HL-60 (cell line): ENCODE results near the gene RNF151.

Experiments
- CTCF ChIP-seq: IDR thresholded peaks from one replicate; pipeline ENCODE4 v1.5.1; 2011; ENCODE audit warnings: low read length, control low read depth, inconsistent platforms; ENCODE audit not compliant: insufficient read depth
- REST ChIP-seq: IDR thresholded peaks from 2 replicates; pipeline ENCODE4 v1.6.1; 2012; ENCODE audit warnings: low read depth; ENCODE audit not compliant: insufficient replicate concordance

DNA sequence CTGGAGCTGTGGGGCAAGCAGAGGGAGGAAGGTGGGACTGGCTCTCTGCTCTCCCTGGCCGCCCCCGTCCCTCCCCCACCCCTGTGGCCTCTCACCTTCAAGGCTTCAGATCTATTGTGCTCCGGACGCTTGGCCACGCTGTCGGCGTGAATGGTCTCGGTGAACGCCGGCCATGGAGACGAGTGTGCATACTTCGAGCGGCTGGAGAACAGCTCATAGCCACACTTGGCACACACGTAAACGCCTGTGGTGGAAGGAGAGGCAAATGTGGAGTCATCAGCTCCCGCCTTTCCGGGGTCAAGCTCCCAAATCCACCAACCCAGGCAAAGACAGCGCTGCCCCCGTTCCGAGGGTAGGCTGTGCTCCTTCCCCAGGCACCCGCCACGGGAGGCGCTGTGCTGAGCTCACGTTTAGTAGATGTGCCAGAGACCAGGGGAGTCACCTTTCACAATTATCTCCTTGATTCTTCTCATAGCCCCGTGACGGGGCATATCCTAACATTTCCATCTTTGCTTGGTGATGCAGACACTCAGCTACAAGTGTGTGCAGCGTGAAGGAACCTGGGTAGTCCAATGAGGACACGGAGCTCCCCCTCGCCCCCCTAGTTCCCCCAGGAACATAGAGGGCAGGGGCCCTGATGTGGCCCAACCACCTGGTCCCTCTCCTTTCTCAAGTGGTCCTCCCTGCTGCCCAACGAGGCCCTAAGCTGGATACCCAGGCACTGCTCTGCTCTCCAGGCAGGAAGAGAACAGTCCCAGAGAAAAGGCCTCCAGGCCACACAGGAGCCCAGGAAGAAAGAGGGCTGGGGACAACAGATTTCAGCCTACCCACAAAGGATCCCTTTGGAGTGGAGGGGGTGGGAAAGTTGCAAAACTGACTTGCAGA is 25.3 kb upstream of the RNF151 start:
- TF ChIP-seq CTCF (peak; percentile 74), REST (no peak)
